ENCODE data around the gene SUCLG2.

- TF ChIP-seq CTCF (IDR thresholded peaks at IDR 0.05) (no peak), POLR2A (IDR thresholded peaks at IDR 0.05) (no peak)
Observed at GRCh38 chr3:67647390-67647878, 7.0 kb downstream of the SUCLG2 start.
